ENCODE data around the gene PCDH15.

The PCDH15 gene

DNA sequence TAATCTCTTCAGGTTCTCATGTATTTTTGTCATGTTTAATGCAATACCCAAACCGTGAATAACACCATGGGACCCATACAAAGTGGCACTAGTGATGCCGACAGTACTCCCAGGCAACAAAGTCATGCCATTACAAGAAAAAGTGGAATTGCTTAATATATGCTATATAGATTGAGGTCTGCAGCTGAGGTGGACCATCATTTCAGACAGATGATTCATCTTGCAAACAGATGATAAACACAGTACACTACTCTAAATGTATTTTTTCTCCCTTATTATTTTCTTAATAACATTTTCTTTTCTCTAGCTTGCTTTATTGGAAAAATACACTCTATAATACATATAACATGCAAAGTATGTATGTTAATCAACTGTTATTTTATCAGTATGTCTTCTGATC is 14.6 kb upstream of the PCDH15 start:
- no peak overlapping the region for H3K4me3 ChIP-seq (replicated peaks in 1 of 2; ENCODE audit: low read depth in 2 of 2, low read length in 2 of 2)
- TF ChIP-seq, protein P1, sequence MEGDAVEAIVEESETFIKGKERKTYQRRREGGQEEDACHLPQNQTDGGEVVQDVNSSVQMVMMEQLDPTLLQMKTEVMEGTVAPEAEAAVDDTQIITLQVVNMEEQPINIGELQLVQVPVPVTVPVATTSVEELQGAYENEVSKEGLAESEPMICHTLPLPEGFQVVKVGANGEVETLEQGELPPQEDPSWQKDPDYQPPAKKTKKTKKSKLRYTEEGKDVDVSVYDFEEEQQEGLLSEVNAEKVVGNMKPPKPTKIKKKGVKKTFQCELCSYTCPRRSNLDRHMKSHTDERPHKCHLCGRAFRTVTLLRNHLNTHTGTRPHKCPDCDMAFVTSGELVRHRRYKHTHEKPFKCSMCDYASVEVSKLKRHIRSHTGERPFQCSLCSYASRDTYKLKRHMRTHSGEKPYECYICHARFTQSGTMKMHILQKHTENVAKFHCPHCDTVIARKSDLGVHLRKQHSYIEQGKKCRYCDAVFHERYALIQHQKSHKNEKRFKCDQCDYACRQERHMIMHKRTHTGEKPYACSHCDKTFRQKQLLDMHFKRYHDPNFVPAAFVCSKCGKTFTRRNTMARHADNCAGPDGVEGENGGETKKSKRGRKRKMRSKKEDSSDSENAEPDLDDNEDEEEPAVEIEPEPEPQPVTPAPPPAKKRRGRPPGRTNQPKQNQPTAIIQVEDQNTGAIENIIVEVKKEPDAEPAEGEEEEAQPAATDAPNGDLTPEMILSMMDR (IDR thresholded peaks at IDR 0.05; ENCODE audit: low read depth, low read length): no peak

DNA sequence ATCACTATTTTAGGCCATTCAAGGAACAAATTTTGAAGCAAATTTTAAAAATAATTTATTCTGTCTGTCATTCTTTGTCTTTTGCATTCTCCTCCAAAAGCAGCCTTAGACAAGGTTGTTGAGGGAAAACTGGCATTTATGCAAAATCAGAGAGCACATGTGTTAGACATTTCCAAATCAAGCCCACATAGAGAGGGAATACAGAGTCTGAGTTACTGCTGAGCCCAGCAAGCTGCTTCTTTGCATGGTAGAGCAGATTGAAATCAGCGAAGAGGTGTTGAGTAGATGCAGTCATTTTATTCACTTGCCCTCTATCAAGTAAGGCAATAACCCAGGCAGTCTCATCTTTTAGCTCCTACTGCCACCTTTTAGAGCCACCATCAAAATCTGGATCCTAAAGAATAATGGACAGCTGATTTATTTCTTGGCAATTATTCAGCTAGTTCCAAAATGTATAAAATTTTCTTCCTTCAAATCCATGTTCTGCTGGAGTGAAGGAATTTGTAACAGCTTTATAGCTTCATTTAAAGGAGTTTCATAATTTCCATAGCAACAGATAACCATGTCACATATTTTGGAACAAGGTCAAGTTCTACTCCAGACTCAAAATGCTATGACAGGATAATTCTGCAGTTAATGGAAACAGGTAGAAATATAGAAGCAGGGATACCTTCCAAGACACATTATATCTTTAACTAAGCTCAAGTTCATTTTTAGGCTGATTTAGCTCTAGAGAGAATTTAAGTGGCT is 7.3 kb upstream of the PCDH15 start:
- DNase-seq (ENCODE audit: low read depth in 2 of 2): no peak
- TF ChIP-seq, protein P1 (IDR thresholded peaks at IDR 0.05; ENCODE audit: low read depth, low read length): no peak
- H3K4me3 ChIP-seq (replicated peaks in 1 of 2; ENCODE audit: low read depth in 2 of 2, low read length in 2 of 2): no peak overlapping the region

More for the DNA sequence above, 14.6 kb upstream of the PCDH15 start:
- no peak for DNase-seq (ENCODE audit: low read depth in 2 of 2)

DNA sequence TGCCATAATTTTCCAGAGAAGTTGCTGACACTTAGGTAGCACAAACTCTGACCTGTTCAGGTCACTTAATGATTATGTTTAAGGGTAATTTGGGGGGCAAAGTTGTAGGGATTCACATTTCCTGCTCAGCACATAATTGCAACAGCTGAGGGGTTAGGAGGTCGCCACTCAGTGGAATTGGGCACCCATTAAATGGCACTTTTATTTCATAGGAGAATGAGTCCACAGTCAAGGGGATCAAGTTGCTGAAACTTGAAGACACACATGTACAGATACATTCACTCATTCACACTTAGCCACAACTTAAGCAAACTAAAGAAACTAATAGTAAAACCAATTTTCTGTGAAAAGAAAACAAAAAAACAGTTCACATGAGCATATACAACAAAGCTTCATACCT is 1.5 kb downstream of the PCDH15 start:
- DNase-seq (ENCODE audit: low read depth in 2 of 2): no peak
- TF ChIP-seq, protein P1 (IDR thresholded peaks at IDR 0.05; ENCODE audit: low read depth, low read length): no peak
- no peak overlapping the region for H3K4me3 ChIP-seq (replicated peaks in 1 of 2; ENCODE audit: low read depth in 2 of 2, low read length in 2 of 2)

DNA sequence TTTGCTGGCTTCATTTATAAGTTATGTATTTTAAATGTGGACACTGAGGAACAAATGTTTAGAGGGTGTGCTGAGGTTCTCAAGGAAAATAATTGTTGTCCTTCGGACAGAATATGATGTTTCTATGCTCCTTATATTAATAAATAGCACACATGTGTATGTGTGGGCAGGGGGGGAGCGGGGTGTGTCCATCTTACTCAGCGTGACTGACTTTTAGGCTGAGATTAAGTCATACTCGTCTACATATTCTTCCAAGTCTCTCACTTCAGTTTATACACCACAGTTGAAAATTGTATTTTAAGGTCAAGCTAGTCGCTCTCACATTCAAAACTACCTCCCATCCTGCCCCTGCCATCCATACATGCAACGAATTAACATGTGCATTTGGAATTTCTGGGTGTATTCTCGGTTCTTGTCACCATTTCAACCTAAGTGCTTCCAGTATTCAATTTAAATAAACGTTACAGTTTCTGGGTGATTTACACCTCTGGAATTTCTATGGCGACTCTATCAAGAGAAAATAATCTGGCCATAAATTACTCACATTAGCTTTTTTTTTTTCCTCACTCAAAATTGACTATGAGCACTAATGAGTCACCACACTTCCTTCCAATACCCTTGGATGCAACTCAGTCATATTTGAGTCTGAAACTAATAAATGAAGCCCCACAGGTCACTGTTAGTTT is 3.3 kb downstream of the PCDH15 start:
- no peak for DNase-seq (ENCODE audit: low read depth in 2 of 2)
- no peak overlapping the region for H3K4me3 ChIP-seq (replicated peaks in 1 of 2; ENCODE audit: low read depth in 2 of 2, low read length in 2 of 2)
- TF ChIP-seq, protein P1 (IDR thresholded peaks at IDR 0.05; ENCODE audit: low read depth, low read length): no peak

DNA sequence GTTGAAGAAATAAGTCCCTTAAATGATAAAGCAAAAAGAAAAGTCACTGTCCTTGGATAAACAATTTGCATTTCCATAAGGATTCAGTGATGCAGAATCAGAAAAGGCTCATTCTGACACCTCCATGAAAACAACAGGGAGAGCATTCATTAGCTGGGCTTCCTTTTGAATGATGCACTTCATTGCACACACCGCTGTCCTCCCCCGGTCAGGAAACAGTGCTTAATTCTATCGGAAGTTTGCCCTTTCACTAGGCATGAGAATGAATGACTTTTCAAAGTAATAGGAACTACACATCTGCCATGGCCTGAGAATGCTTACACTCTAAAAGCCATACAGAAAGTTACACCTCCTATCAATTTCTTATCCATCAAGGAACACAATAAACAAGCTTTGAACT is 4.2 kb downstream of the PCDH15 start:
- no peak overlapping the region for H3K4me3 ChIP-seq (replicated peaks in 1 of 2; ENCODE audit: low read depth in 2 of 2, low read length in 2 of 2)
- TF ChIP-seq, protein P1 (IDR thresholded peaks at IDR 0.05; ENCODE audit: low read depth, low read length): no peak
- no peak for DNase-seq (ENCODE audit: low read depth in 2 of 2)

DNA sequence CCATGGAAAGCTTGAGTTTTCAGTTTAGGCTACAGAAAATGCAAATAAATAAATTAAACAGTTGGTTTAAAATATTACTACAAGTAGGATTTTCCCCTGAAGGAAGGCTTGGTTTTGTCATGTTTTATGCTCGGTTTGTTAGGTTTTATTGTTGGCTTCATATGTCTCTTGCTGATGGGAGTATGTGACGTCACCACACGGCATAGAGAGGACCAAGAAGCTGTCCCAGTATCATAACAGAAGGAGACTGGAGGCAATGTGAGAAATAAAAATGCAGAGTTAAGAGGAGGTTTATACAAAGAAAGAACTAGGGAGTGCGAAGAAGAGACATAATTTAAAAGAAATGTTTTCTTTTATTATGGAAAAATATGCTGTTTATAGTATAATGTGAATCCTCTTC is 24.4 kb downstream of the PCDH15 start:
- TF ChIP-seq, protein P1 (IDR thresholded peaks at IDR 0.05; ENCODE audit: low read depth, low read length): no peak
- DNase-seq (ENCODE audit: low read depth in 2 of 2): no peak
- H3K4me3 ChIP-seq (replicated peaks in 1 of 2; ENCODE audit: low read depth in 2 of 2, low read length in 2 of 2): no peak overlapping the region
